HG03521 (cell line): ENCODE data around the gene CXCR5.

Experiments used
- ATAC-seq: cut with Tn5 transposase; IDR thresholded peaks from one replicate; pipeline ENCODE4 v1.9.1; 2021; ENCODE audit warnings: mild to moderate bottlenecking, moderate library complexity; ENCODE audit not compliant: unreplicated experiment

CXCR5 gene

GRCh38 chr11:118876286-118876685 lies 7.4 kb upstream of the CXCR5 start:
- no peak for ATAC-seq

DNA sequence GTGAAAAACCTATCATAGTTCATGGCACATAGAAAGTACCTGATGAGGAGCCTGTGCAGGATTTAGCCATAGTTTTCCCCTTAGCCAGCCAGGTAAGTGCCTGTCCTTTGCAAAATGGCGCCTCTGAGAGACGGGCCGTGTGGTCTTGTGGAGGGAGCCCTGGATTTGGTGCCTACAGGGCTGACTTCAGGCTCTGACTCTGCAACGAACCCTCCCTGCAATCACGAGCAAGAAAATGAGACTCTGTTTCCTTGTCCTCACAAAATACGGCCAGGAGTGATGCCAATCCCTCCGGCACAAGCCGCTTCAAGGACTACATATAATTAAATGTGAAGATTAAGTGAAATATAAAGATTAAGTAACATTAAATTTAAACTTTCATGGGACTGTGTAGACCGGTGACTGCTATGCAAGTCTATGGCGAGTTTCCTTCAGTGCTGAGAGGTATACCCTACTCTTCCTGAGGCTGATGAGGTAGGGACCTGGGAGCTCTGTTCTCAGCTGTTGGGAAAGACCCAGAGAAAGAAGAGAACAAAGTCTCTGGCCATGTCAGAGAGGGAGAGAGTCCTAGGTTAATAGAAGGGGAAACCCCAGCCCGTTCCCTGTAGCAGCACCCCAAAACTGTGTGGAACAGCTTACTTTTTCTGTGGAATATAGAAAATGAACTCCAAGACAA lies 6.1 kb upstream of the CXCR5 start:
- ATAC-seq = no peak

DNA sequence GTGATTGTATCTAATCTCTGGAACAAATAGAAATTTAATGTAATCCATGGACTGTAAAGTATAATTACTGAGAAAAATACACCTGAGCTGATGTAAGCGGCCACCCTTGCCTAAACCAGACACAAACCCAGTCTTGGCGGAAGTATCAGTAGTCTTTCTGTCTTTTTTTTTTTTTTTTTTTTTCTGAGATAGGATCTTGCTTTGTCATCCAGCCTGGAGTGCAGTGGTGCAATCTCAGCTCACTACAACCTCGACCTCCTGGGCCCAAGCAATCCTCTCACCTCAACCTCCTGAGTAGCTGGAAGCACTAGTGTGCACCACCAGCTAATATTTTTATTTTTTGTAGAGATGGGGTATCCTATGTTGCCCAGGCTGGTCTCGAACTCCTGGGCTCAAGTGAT lies 5.5 kb upstream of the CXCR5 start:
- ATAC-seq = no peak

GRCh38 chr11:118881228-118881627 lies 2.5 kb upstream of the CXCR5 start:
- no peak for ATAC-seq

GRCh38 chr11:118882491-118882890 lies 1.2 kb upstream of the CXCR5 start:
- no peak for ATAC-seq

DNA sequence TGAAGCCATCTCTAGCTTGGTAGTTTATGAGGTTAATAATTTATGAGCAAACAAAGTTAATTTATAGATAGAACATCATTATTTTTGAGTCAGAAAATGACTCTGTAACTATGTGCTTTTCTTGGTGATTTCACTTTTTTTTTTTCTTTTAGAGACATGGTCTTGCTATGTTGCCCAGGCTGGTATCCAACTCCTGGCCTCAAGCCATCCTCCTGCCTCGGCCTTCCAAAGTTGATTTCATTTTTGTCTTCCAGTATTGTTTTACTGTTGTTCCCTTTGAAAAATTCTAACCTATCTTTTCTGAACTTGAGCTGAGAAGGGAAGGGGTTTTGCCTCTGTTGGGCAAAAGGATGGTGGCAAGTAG lies 706 bp upstream of the CXCR5 start:
- no peak for ATAC-seq

GRCh38 chr11:118884875-118885274 lies 1.2 kb downstream of the CXCR5 start:
- ATAC-seq = no peak

DNA sequence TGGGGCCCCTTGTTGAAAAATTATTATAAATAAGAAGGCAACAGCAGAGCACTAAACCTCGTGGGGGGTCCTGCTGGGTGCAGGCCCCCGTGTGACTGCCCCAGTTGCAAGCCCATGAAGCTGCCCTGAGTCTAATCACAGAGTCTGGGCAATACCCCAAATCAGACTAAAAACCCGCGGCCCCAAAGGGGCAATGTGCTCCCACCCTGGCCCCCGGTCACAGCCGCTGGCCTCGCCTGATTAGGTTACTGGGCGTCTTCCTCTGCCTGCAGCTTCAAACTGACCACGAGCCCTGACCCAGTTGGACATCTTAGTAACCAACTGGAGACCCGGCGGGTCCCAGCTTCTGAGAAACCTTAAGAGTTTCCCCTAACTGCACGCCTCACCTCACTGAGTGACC lies 1.6 kb downstream of the CXCR5 start:
- ATAC-seq = no peak

DNA sequence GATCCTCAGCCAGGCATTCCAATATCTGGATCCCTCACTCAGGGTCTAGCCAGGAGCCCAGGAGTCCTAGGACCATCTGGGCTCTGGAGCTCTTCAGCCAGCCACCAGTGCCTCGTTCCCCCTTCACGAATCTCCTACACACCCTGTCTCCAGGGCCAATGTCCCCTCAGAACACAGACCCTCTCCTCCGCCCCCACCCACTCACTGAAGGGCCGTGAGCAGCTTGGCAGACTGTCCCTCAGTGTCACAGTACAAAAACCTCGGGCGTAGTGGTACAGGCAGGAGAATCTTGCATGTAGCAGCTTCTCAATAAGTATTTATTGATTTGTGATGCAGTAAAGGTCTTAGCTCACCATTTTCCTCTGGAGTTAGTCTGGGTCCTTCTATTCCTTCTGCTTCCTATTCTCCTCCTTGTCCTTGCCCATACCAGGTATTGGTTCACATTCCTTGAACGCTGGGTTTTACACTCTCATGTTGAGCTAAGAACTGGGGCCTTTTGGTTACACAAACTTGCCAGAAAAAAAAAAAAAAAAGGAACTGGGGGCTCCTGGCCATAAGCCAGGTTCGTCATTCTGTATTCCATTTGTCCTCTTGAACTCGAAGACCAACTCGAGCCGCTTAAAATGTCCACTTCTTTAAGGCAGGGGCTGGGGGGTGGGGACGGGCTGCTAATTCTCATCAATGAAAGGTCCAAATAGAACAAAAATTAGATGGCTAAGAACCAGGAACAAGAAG lies 2.3 kb downstream of the CXCR5 start:
- no peak for ATAC-seq

DNA sequence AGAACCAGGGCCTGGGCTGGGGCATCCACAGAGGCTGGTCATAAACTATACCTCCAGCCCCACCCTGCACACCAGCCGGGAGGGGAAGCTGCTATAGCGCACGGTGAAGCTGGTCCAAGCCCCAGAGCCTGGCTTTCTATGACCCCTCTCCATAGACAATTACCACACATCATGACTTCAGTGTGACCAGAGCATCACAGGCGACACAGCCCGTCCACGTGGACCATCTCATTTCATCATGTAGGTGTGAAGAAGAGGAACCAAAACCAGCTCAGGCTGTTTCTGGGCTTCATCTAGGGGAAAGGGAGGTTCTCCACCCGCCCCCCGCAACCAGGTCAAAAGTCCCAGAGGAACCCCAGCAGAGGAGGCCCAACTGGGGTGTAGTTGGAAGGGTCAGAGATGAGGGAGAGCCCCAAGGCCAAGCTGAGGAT lies 3.0 kb downstream of the CXCR5 start:
- peak; percentile 44 for ATAC-seq

GRCh38 chr11:118887206-118887605 lies 3.5 kb downstream of the CXCR5 start:
- ATAC-seq = no peak

DNA sequence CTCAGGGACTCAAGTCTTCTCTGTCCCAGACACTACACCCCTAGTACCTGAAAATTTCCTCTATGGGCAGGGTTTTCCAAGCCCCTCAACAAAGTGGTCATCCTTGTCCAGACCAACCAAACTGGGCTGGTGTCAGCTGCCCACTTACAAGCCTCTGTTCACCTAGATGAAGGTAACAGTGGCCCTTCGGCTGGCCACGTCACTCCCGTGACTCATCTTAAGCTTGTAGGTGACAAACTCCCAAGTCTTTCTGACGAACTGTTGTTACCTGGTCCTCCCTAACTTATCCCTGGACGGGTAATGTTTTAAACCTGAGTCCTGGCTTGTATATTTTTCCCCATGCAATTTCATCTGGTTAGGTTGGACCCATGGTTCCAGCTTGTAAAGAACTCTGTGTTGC lies 4.7 kb downstream of the CXCR5 start:
- ATAC-seq = no peak

- ATAC-seq = no peak
These were observed 6.1 kb downstream of the CXCR5 start for GRCh38 chr11:118889797-118890196.

GRCh38 chr11:118892514-118892913 lies 8.8 kb downstream of the CXCR5 start:
- ATAC-seq = no peak

- ATAC-seq = no peak
These were observed 9.3 kb downstream of the CXCR5 start for GRCh38 chr11:118892964-118893363.

- ATAC-seq = no peak
These were observed 10.0 kb downstream of the CXCR5 start for GRCh38 chr11:118893662-118894061.

DNA sequence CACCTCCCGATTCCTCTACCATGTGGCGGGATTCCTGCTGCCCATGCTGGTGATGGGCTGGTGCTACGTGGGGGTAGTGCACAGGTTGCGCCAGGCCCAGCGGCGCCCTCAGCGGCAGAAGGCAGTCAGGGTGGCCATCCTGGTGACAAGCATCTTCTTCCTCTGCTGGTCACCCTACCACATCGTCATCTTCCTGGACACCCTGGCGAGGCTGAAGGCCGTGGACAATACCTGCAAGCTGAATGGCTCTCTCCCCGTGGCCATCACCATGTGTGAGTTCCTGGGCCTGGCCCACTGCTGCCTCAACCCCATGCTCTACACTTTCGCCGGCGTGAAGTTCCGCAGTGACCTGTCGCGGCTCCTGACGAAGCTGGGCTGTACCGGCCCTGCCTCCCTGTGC lies 10.5 kb downstream of the CXCR5 start:
- no peak for ATAC-seq

DNA sequence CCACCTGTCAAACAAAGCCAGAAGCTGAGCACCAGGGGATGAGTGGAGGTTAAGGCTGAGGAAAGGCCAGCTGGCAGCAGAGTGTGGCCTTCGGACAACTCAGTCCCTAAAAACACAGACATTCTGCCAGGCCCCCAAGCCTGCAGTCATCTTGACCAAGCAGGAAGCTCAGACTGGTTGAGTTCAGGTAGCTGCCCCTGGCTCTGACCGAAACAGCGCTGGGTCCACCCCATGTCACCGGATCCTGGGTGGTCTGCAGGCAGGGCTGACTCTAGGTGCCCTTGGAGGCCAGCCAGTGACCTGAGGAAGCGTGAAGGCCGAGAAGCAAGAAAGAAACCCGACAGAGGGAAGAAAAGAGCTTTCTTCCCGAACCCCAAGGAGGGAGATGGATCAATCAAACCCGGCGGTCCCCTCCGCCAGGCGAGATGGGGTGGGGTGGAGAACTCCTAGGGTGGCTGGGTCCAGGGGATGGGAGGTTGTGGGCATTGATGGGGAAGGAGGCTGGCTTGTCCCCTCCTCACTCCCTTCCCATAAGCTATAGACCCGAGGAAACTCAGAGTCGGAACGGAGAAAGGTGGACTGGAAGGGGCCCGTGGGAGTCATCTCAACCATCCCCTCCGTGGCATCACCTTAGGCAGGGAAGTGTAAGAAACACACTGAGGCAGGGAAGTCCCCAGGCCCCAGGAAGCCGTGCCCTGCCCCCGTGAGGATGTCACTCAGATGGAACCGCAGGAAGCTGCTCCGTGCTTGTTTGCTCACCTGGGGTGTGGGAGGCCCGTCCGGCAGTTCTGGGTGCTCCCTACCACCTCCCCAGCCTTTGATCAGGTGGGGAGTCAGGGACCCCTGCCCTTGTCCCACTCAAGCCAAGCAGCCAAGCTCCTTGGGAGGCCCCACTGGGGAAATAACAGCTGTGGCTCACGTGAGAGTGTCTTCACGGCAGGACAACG lies 11.7 kb downstream of the CXCR5 start:
- ATAC-seq = no peak

- no peak for ATAC-seq
These were observed 12.8 kb downstream of the CXCR5 start for GRCh38 chr11:118896472-118896913.

GRCh38 chr11:118896921-118897591 lies 13.4 kb downstream of the CXCR5 start:
- no peak for ATAC-seq

- no peak for ATAC-seq
These were observed 14.1 kb downstream of the CXCR5 start for GRCh38 chr11:118897721-118898310.
